B cell (primary cell): ENCODE results near the gene DDX10. TPM values are rescaled to one million over a fixed set of nuclear protein-coding genes. Genes with fewer than 3 reads are reported as not detected.

Source experiments
- ATAC-seq: fragments of 200-7000 bp; cut with Tn5 transposase; one replicate; pipeline ENCODE4 v1.10.0; 2021; ENCODE audit warnings: low read depth, mild to moderate bottlenecking, moderate number of reproducible peaks, moderate library complexity
- CTCF ChIA-PET: fragments of 350-600 bp; sonication (Branson Sonifier 250); formaldehyde crosslinking; loops from one replicate; lab custom pipeline; 2021; ENCODE audit warnings: antibody characterized with exemption, inconsistent platforms; lab: Charles Lee
- POLR2A ChIA-PET: fragments of 350-600 bp; sonication (Branson Sonifier 250); formaldehyde crosslinking; loops from one replicate; lab custom pipeline; 2021; ENCODE audit warnings: antibody characterized with exemption; lab: Charles Lee
- DNase-seq: peaks from one replicate; pipeline ENCODE4 v3.0.0; 2013
- H2AFZ ChIP-seq: 2 replicates; pipeline ENCODE4 v1.6.1; 2012; ENCODE audit warnings: mild to moderate bottlenecking, low read depth, low read length; ENCODE audit not compliant: insufficient read depth, poor library complexity, severe bottlenecking
- H3K27ac ChIP-seq, 2 donors: 1 replicate in 1 of 2; 2 replicates in 1 of 2; pipeline ENCODE4 v1.5.1; 2012 to 2013; ENCODE audit warnings: low read length in 2 of 2, mild to moderate bottlenecking in 2 of 2, moderate library complexity in 1 of 2
- H3K27me3 ChIP-seq, 4 experiments: fragments of 200-600 bp in 1 of 4; sonication (generic) in 1 of 4; replicated peaks in 1 of 4; 1 replicate in 2 of 4; 2 replicates in 2 of 4; pipeline versions ENCODE4 v1.6.1 to v1.7.0; 2013 to 2016; ENCODE audit warnings: low read length in 3 of 4, mild to moderate bottlenecking in 2 of 4, mixed read lengths in 1 of 4, moderate library complexity in 1 of 4; ENCODE audit not compliant: insufficient read depth in 4 of 4, control insufficient read depth in 3 of 4; ENCODE audit errors: control extremely low read depth in 1 of 4
- H3K36me3 ChIP-seq, 2 experiments: replicated peaks in 1 of 2; 1 replicate in 1 of 2; 2 replicates in 1 of 2; pipeline versions ENCODE4 v1.6.1 to v1.7.1; 2013; ENCODE audit warnings: low read length in 1 of 2; ENCODE audit not compliant: insufficient read depth in 2 of 2, control insufficient read depth in 1 of 2; ENCODE audit errors: control extremely low read depth in 1 of 2, extremely low read depth in 1 of 2
- H3K4me1 ChIP-seq, 2 donors: fragments of 200-600 bp in 1 of 2; sonication (generic) in 1 of 2; 1 replicate in 1 of 2; 2 replicates in 1 of 2; pipeline versions ENCODE4 v1.5.1 to v1.6.1; 2013 to 2017; ENCODE audit warnings: low read length in 2 of 2; ENCODE audit not compliant: control insufficient read depth in 2 of 2, insufficient read depth in 2 of 2
- H3K4me2 ChIP-seq: replicated peaks from 2 replicates; pipeline ENCODE3; 2012; ENCODE audit warnings: mild to moderate bottlenecking, low read depth, low read length; ENCODE audit not compliant: poor library complexity, severe bottlenecking
- H3K4me3 ChIP-seq, 5 experiments: fragments of 200-600 bp in 1 of 5; sonication (generic) in 1 of 5; 1 replicate in 3 of 5; 2 replicates in 2 of 5; pipeline versions ENCODE4 v1.5.1 to v1.7.0; 2011 to 2016; ENCODE audit warnings: low read length in 4 of 5, mild to moderate bottlenecking in 4 of 5, low read depth in 2 of 5, control low read depth in 1 of 5, moderate library complexity in 1 of 5; ENCODE audit not compliant: insufficient read depth in 1 of 5; ENCODE audit errors: control extremely low read depth in 1 of 5, extremely low read depth in 1 of 5
- H3K79me2 ChIP-seq: fragments of 200-600 bp; sonication (generic); one replicate; pipeline ENCODE4 v1.6.0; 2016; ENCODE audit warnings: low read length; ENCODE audit not compliant: control insufficient read depth, insufficient read depth
- H3K9ac ChIP-seq: fragments of 200-600 bp; sonication (generic); 2 replicates; pipeline ENCODE4 v1.6.1; 2017; ENCODE audit warnings: mild to moderate bottlenecking, low read length, moderate library complexity
- H3K9me3 ChIP-seq, 3 donors: one replicate each; pipeline versions ENCODE4 v1.6.1 to v1.7.1; 2013; ENCODE audit warnings: low read length in 2 of 3; ENCODE audit not compliant: control insufficient read depth in 2 of 3, insufficient read depth in 1 of 3; ENCODE audit errors: control extremely low read depth in 1 of 3
- H4K20me1 ChIP-seq: 2 replicates; pipeline ENCODE4 v1.6.0; 2012; ENCODE audit warnings: mild to moderate bottlenecking, low read length; ENCODE audit not compliant: insufficient read depth, control insufficient read depth, poor library complexity, severe bottlenecking
- H3K27ac Mint-ChIP-seq: one replicate; pipeline ENCODE4 v1.8.0; 2021; ENCODE audit warnings: mixed read lengths
- H3K27me3 Mint-ChIP-seq: one replicate; pipeline ENCODE4 v1.8.0; 2021; ENCODE audit warnings: mixed read lengths
- H3K4me1 Mint-ChIP-seq: one replicate; pipeline ENCODE4 v1.8.0; 2021; ENCODE audit warnings: mixed read lengths
- H3K4me3 Mint-ChIP-seq: one replicate; pipeline ENCODE4 v1.8.0; 2021; ENCODE audit warnings: mixed read lengths
- H3K9me3 Mint-ChIP-seq: one replicate; pipeline ENCODE4 v1.8.0; 2022; ENCODE audit warnings: mixed read lengths; ENCODE audit not compliant: insufficient read depth
- CTCF ChIP-seq: fragments of 200-600 bp; IDR thresholded peaks from one replicate; pipeline ENCODE4 v1.8.0; 2022; ENCODE audit warnings: antibody characterized with exemption, mild to moderate bottlenecking
- EZH2 ChIP-seq: IDR thresholded peaks from 2 replicates; pipeline ENCODE4 v1.6.1; 2012; ENCODE audit warnings: borderline replicate concordance, low read depth, mild to moderate bottlenecking, moderate library complexity, low read length; ENCODE audit not compliant: insufficient read depth, poor library complexity, severe bottlenecking
- WGBS: methylation state at CpG from one replicate; pipeline ENCODE4 v1.1.5; 2013; ENCODE audit warnings: missing lambda C conversion rate; ENCODE audit not compliant: insufficient coverage; 5-methylcytosine and 5-hydroxymethylcytosine counted together
- intact Hi-C: fragments of 100-400 bp; cut with micrococcal nuclease; formaldehyde crosslinking; loops from one replicate; pipeline ENCODE4 v1.10.0; 2022
- polyA plus RNA-seq: library from polyadenylated mRNA; depleted of rRNA; stranded (reverse); fragments of >200 nt; gene quantifications from 2 replicates; pipeline ENCODE4 v1.2.3, GENCODE V29; 2012
- total RNA-seq, 2 donors: library from RNA; stranded (reverse); fragments of 120-200 nt in 1 of 2; gene quantifications; 1 replicate in 1 of 2; 2 replicates in 1 of 2; pipeline versions ENCODE4 v1.2.3 to v1.2.4, GENCODE V29; 2013 to 2022

DDX10 gene
- total and polyA plus RNA-seq, 2 donors (not counting 1 experiment from before 2014, with no cell fraction given), result 15.6 to 30.6 TPM

DNA sequence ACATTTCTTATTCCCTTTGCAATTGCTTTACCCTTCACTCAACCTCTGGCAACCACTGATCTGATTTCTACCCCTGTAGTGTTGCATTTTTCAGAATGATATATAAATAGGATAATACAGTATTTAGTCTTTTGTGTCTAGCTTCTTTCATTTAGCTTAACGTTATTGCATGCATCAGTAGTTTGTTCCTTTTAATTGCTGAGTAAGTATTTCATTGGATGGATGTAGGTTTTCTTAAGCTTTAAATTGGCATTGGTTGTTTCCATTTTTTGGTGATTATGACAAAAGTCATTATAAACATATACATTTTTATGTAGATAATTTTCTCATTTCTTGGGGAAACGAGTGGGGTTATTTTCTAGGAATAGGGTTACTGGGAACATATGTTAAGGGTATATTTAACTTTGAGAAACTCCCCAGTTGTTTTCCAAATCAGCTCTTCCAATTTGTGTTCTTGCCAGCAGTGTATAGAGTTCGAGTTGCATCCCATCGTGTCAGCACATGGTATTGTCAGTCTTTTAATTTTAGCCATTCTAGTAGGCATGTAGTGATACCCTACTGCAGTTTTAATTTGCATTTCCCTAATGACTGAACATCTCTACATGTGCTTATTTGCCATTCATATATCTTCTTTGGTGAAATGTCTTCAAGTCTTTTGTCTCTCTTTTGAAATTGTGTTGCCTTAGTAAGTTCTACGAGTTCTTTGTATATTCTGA is 60.3 kb downstream of the DDX10 start:
- no peaks in the 10 kb centered on the region for H4K20me1 ChIP-seq
- no peak overlapping the region for H2AFZ ChIP-seq
- H3K9me3 Mint-ChIP-seq, result peaks cover 3% of the 10 kb centered on the region
- no peak overlapping the region for H3K4me3 Mint-ChIP-seq
- no peak overlapping the region for H3K27ac Mint-ChIP-seq
- H3K9me3 ChIP-seq, result peaks cover 0 to 4% (median 0%) of the 10 kb centered on the region in 3 donors
- H3K36me3 ChIP-seq, result peaks cover 14 to 26% of the 10 kb centered on the region in 2 experiments
- H3K4me1 Mint-ChIP-seq, result peaks cover 21% of the 10 kb centered on the region
- H3K9ac ChIP-seq, result no peak overlapping the region
- H3K79me2 ChIP-seq, result peaks cover 11% of the 10 kb centered on the region
- H3K4me3 ChIP-seq, result no peak overlapping the region
- no peak for ATAC-seq
- no peak overlapping the region for H3K27ac ChIP-seq
- no peaks in the 10 kb centered on the region for H3K27me3 ChIP-seq
- no peak overlapping the region for H3K4me2 ChIP-seq
- WGBS, result no CpG with 5 or more reads among the region's 5 CpGs
- POLR2A ChIA-PET, result no interaction called here
- no peaks in the 10 kb centered on the region for H3K27me3 Mint-ChIP-seq
- H3K4me1 ChIP-seq, result no peaks in the 10 kb centered on the region
- DNase-seq, result no peak
- CTCF ChIA-PET, result interaction anchor here (0.5 to 2.4 kb wide), 4 partner anchors 9 to 1177 kb away, joined by 3 to 9 read pairs (median 6); no protein-coding TSS in a partner anchor
- TF ChIP-seq EZH2, result no peak
- no peak for TF ChIP-seq CTCF
- intact Hi-C loops, result no loop called here

DNA sequence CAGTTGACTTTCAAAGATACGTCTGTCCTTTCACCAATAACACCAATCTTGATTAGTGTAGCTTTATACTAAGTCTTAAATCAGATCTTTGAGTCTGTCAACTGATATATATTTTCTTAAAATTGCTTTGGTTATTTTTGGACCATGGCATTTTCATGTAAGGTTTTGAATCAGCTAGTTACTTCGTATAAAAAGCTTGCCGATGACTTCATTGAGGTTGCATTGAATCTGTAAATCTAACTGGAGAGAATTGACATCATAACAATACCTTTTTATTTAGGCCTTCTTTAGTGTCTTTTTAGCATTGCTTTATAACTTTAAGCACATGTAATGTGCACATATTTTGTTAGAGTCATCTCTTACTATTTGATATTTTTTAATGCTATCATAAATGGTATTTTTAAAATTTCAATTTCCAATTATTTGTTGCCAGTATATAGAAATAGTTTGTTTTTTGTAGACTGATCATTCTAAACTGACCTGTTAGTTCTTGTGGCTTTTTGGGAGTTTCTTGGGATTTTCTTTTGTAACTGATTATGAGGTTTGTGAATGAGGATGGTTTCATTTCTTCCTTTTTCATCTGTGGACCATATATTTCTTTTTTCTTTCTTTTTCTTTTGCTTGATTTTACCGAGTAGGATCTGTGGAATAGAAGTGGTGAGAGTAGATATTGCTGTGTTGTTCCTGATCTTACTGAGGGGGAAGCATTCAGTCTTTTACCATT is 61.4 kb downstream of the DDX10 start:
- Histone ChIP-seq H3K4me1 (no peaks in the 10 kb centered on the region), H3K79me2 (peaks cover 11% of the 10 kb centered on the region), H3K4me3 (no peak overlapping the region), H3K27me3 (no peaks in the 10 kb centered on the region), H3K9ac (no peak overlapping the region), H3K4me2 (no peak overlapping the region), H3K27ac (no peak overlapping the region), H3K9me3 (peaks cover 0 to 4% (median 0%) of the 10 kb centered on the region in 3 donors), H2AFZ (no peak overlapping the region), H3K36me3 (peaks cover 12 to 26% of the 10 kb centered on the region in 2 experiments), H4K20me1 (no peaks in the 10 kb centered on the region)
- Mint-ChIP-seq H3K4me3 (peak overlapping the region; percentile 1), H3K4me1 (peaks cover 21% of the 10 kb centered on the region), H3K27ac (no peak overlapping the region), H3K27me3 (no peaks in the 10 kb centered on the region), H3K9me3 (peaks cover 3% of the 10 kb centered on the region)
- ATAC-seq (no peak), DNase-seq (no peak)
- TF ChIP-seq CTCF (no peak), EZH2 (no peak)
- intact Hi-C loops, result no loop called here
- CTCF ChIA-PET, result interaction anchor here (0.9 kb wide), 1 partner anchor 9 kb away, joined by 3 read pairs; no protein-coding TSS in a partner anchor
- WGBS, result no CpG with 5 or more reads among the region's 4 CpGs
- POLR2A ChIA-PET, result no interaction called here
